NCI-H82 treated with DMSO at 0.1 percent for 48 hours (cell line): ENCODE measurements around the gene ANKRD6.

Source experiments
- DNase-seq: peaks from one replicate; lab custom pipeline; 2025; ENCODE audit not compliant: unreplicated experiment; lab: John Stamatoyannopoulos, UW

The ANKRD6 gene

DNA sequence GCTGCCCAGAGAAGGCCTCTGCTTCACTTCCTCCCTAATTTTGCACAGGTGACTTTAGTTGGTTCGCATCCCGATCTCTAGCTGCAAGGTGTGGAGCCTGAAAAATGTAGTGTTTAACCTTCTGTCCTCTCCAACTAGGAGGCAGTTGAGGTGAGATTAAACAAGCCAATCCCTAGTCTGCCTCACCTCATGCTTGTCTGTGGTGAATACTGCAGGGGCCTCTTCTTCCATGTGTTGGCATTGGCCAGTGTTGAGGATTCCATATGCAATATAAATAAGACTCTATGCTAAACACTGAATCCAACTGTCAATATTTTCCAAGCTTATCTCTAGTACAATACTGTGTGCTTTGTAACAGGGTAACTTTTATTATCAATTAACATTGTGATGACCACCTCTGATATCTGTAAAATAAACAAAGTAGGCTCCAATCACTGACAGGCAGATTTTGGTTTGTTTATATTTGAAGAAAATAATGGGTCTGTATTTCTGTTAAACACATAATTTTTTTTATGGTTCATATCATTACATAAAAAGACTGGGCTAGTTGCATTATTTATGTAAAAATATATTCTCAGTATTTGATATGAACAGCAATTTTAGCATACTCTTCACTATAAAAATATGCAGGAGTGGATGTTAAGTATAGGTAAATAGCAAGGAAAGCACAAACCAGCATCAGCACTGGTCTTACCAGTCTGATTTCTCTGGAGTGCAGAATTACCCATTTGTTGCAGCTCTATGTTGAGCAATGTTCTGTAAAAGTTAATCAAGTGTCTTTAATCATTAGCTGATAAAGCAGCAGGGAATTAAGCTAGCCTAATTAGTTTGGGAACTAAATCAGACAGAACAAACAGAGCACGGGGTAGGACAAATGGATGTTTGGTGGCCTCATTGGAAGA lies 74.0 kb downstream of the ANKRD6 start:
- no peak for DNase-seq

GRCh38 chr6:89508755-89509563 lies 76.0 kb downstream of the ANKRD6 start:
- DNase-seq, result no peak

DNA sequence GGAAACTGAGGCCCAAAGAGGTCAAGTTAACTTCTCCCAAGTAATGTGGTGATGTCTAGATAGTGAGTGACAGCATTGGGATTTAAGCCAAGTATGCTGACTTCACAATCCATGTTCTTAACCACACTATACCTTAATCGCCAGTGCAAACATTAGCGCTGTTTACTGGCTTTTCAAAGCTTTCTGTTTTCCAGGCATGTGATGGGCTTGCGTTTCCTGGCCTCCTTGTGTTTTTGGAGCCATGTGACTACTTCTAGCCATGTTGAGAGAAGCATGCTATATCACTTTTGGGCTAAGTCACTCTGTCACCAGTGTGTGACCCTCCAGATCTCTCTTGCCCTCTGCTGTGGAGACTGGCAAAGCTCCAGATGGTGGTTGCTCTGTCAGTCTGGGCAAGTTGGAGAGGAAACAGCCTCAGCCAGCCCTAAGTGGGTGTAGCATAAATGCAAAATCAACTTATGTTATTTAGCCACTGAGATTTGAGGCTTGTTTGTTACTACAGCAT lies 76.9 kb downstream of the ANKRD6 start:
- no peak for DNase-seq

- DNase-seq, result no peak
Measured at GRCh38 chr6:89510393-89510792, 77.4 kb downstream of the ANKRD6 start.

DNA sequence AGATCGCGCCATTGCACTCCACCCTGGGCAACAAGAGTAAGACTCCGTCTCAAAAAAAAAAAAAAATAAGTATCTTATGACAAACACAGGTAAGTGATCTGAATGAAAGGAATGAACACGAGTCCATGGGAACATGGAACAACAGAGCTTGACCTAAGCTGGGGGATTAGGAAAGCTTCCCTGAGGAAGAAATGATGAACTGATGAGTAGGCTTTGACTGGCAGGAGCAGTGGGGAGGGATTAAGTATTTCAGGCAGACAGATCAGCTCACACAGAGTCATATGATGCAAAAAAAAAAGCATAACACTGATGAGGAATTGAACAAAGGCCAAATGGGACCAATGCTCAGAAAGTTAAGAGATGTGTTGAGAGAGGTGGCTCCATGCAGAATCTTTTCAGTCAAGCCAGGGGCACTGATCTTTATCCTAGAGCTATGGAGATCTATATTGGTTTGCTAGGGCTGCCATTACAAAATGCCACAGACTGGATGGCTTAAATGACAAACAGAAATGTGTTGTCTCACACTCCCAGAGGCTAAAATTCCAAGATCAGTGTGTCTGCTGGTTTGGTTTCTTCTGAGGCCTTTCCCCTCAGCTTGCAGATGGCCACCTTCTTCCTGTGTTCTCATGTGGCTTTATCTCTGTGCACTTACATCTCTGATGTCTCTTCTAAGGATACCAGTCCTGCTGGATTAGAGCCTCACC lies 85.6 kb downstream of the ANKRD6 start:
- no peak for DNase-seq

DNA sequence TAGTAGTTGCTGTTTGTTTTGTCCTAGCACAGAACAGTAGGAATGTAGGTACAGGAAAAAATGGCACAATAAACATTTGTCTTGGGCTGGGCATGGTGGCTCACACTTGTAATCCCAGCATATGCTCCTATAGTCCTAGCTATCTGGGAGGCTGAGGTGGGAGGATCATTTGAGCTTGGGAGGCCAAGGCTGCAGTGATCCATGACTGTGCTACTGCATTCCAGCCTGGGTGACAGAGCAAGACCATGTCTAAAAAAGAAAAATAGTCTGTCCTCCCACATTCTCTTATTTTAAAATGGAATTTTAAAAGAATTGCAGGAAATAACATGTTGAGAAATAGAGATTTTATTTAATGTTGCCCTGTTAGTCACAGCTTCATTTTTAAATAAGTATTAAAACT lies 87.8 kb downstream of the ANKRD6 start:
- DNase-seq, result no peak

GRCh38 chr6:89522778-89523177 lies 89.8 kb downstream of the ANKRD6 start:
- no peak for DNase-seq

- DNase-seq, result no peak
Measured at GRCh38 chr6:89525786-89526562, 93.0 kb downstream of the ANKRD6 start.

DNA sequence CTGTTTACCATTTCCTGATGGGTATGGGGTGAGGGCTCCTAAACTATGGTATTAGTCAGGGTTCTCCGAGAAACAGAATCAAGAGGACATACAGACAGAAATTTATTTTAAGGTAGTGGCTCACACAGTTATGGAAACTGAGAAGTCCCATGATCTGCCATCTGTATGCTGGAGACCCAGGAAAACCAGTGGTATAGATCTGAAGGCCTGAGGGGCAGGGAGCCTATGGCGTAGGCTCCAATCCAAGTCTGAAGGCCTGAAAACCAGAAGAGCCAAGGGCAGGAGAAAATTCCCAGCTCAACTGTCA lies 93.6 kb downstream of the ANKRD6 start:
- DNase-seq, result no peak

DNA sequence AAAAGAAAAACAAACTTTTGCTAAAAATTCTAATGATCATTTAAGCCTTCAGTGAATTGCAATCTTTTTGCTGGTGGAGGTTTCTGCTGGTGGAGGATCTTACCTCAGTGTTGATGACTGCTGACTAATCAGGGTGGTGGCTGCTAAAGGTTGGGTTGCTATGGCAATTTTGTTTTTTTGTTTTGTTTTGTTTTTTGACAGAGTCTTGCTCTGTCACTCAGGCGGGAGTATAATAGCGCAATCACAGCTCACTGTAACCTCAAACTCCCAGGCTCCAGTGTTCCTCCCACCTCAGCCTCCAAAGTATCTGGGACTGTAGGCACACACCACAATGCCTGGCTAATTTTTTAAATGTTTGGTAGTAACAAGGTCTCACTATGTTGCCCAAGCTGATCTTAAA lies 94.7 kb downstream of the ANKRD6 start:
- no peak for DNase-seq

- DNase-seq, result no peak
Measured at GRCh38 chr6:89528866-89529265, 95.9 kb downstream of the ANKRD6 start.

- DNase-seq, result no peak
Measured at GRCh38 chr6:89530982-89531381, 98.0 kb downstream of the ANKRD6 start.

DNA sequence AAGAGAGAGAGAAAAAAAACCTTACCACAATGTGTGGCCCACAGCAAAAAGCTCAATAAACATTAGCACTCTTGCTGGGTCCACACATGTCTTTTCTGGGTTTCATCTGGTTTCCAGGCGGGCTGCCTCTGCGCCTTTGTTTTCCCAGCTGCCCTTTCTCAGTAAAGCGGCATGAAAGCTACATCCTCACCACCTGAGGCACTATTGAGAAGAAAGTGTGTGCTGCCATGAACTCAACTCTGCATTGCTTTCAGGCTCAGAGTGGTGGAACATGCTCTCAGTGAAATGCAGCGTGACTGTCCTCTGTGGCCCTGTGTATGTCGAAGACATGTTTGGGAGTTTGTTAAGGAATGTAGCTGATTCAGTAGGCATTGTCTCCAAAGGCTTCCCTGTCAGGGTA lies 103.3 kb downstream of the ANKRD6 start:
- no peak for DNase-seq

GRCh38 chr6:89539779-89540178 lies 106.8 kb downstream of the ANKRD6 start:
- no peak for DNase-seq

- DNase-seq, result no peak
Measured at GRCh38 chr6:89542081-89542857, 109.3 kb downstream of the ANKRD6 start.

DNA sequence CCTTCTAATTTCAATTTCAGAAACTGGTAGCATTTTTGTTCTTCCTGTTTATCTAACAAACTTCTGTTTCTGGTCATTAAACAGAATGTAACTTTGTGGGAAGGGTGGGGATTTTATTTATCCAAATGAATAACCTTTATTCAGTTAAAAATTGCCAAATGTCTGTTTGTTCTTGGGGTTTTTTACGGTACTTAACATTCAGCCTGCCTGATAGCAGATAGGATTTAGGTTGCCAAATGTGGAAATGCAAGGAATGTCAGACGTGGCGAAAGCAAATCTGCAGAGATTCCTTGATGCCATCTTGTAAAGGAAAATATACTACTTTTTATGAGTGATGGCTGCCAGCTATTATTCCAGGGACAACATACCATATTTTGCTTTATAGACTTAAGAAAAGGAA lies 109.9 kb downstream of the ANKRD6 start:
- no peak for DNase-seq

DNA sequence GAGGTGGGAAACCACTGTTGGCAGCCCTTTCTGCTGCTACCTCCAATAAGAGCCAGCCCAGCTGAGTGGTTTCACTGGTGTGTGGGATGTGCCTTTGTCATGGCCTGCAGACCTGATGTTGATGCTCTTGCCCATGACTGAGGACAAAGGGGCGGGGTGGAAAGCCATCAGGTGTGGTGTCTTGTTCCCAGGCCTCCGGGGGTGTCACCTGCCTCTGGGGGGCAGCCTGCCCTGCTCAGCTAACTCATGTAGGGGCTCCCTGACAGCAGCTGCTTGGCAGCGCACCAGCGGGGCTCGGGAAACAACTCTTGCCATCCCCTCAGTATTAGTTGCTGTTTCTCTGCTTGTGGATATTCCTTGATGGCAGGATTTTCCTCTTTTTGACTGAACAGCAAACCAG lies 114.3 kb downstream of the ANKRD6 start:
- no peak for DNase-seq

DNA sequence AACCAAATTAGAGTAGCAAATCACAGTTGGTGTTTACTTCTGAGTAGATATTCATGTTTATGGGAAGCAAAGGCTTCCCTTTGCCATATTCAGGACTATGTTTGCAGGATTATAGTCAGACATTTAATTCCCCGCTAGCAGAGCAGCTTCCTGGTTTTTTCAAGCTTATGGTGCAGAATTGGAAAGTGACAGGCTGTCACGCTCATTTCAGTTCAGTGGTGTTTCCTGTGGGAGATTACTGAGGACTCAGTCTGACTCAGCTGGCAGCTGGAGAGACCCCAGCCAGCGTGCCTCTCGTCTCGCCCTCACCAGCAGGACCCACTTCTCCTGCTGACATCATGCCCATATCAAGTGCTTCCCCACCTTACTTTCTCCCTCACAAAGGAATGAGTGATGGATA lies 120.5 kb downstream of the ANKRD6 start:
- DNase-seq, result no peak

DNA sequence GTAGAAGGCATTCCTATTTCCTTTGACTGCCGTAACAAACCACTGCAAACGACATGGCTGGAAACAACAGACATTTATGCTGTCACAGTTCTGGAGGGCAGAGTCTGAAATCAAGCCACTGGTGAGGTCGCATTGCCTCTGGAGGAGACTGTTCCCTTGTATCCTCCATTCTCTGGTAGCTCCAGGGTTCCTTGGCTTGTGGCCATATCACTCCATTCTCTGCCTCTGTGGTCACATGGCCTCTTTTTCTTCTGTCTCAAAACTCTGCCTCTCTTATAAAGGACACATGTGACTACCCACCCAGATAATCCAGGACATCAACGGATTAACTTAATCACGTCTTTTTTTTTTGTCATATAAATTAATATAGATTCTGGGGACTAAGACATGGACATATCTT lies 121.2 kb downstream of the ANKRD6 start:
- DNase-seq, result no peak

- DNase-seq, result no peak
Measured at GRCh38 chr6:89555031-89555430, 122.1 kb downstream of the ANKRD6 start.
